Activated CD8-positive, alpha-beta memory T cell treated with anti-CD3 and anti-CD28 coated beads for 24 hours (primary cell): Measurements from ENCODE around the gene GPAT3.
"Not testable (repeated sequence)": the region's sequence is repeated elsewhere in the genome, so short reads cannot be mapped to it uniquely, and the experiment has no call there.

Source experiments
- DNase-seq: peaks from one replicate; pipeline ENCODE4 v3.0.0-alpha.2; 2020

GPAT3 gene

DNA sequence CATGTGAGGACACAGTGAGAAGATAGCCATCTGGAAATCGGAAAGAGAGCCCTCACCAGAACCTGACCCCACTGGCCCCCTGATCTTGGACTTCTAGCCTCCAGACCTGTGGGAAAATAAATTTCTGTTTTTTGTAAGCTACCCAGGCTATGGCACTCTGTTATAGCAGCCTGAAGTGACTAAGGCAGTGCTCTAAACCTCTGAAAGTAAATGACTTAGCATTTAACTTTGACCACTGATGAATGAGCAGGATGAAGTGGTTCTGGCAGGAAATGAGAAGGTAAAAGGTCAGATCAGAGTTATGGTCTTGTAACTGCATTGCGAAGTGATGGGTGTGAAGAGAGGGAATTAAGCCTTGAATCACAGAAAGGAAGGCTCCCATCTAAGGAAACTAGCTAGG lies 17.0 kb downstream of the GPAT3 start:
- no peak for DNase-seq

DNA sequence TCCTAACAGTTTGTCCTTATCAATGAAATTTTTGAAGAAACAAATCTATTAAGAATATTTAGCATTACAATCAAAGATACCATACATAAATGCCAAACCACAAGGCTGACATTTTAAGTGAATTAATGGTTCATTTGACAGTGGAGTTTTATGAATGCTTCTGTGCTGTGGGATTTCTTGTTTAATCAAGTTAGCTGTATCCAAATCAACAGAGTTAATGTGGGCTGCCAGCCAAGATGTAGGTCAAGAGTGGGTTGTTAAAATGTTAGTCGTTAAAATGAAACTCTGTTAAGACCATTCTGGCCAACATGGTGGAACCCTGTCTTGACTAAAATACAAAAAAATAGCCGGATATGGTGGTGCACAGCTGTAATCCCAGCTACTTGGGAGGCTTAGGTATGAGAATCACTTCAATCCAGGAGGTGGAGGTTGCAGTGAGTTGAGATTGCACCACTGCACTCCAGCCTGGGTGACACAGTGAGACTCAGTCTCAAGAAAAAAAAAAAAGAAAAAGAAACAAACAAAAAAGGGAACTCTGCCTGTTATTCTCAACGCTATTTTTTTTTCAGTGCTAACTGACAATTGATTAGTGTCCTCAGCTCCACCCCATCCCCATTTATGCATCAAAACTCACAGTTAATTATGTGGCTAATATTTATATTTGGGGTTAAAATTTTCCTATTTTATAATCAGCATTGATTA lies 20.2 kb downstream of the GPAT3 start:
- no peak for DNase-seq

DNA sequence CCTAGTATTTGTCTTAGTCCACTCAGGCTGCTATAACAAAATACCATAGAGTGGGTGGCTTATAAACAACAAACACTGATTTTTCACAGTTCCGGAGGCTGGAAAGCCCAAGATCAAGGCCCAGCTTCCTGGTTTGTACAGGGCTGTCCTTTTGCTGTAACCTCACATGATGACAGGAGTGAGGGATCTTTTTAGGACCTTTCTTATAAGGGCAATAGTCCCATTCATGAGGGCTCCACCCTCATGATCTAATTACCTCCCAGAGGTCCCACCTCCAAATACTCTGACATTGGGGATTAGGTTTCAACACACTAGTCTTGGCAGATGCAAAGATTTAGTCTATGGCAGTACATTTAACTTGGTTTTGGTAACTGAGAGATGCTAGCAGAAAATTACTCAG lies 20.9 kb downstream of the GPAT3 start:
- no peak for DNase-seq

GRCh38 chr4:83558059-83558653 lies 22.2 kb downstream of the GPAT3 start:
- no peak for DNase-seq

- no peak for DNase-seq
These were observed 22.8 kb downstream of the GPAT3 start for GRCh38 chr4:83558680-83559079.

GRCh38 chr4:83560523-83560922 lies 24.6 kb downstream of the GPAT3 start:
- no peak for DNase-seq

DNA sequence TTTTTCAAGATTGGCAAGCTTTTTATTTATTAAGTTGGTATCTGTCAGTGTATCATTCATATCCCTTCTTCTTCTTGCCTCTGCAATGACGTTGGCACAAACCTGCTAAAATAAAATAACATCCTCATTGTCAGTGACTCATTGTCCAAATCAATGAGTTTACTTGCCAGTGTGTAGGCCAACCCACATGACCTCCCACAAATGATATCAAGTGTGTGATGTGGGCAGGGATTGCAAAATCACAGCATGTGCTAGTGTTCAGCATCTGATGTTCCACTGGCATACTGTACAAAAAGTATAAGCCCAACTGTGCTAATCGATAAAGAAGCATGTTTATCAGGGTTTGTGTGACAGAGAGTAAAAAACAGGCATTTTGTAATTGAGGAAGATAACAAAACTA lies 25.5 kb downstream of the GPAT3 start:
- no peak for DNase-seq

GRCh38 chr4:83563998-83564397 lies 28.1 kb downstream of the GPAT3 start:
- DNase-seq = no peak

DNA sequence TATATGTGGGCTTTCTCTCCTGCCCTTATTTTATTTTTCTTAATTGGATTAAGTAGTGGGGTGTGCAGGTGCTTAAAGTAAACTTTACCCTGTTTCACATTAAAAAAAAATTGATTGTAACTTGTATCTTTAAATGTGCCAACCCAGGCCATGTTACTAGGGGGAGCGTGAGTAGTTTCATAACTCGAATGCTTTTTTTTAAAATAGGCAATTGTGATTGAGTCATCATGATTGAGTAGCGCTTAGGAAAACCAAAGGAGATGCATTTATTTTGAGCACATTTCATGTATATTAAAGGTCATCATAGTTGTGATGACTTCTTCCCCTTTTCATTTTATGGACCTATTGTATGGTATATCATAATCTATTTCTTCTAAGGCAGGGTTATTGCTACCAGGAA lies 32.2 kb downstream of the GPAT3 start:
- DNase-seq = no peak

DNA sequence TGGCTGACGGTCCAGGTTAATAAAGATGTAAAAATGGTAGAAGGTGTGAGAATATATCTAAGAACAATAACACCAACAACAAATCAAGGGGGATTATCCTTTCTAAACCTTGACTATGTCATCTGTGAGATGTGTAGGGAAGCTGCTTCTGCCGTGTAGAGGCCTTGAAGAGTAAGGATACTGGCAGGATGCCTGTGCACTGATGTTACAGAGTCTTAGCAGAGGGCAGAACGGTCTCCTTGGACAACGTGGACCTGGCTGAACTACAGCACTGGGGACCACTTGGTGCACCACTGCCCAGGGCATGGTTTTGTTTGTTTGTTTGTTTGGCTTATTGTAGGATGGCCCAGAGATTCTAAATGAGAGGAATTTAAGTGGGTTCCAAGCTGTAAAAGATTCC lies 33.5 kb downstream of the GPAT3 start:
- DNase-seq = no peak

DNA sequence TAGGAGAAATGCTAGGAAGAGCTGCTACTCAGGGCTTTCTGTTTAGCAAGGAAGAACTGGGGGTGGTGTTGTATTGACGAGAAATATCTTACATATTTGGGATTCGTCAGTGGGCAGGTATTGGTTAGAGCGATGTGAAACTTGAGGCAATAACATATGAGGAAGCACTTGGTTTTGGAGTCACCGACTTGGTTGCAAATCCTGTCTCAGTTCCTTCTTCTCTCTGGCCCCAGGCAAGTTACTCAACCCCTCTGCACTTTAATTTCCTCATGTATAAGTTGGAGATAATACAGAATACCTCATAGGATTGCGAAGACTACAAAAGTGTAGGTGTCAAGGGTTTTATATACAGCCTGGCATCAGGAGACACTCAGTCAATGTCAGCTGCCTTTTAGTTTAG lies 34.1 kb downstream of the GPAT3 start:
- DNase-seq = no peak

DNA sequence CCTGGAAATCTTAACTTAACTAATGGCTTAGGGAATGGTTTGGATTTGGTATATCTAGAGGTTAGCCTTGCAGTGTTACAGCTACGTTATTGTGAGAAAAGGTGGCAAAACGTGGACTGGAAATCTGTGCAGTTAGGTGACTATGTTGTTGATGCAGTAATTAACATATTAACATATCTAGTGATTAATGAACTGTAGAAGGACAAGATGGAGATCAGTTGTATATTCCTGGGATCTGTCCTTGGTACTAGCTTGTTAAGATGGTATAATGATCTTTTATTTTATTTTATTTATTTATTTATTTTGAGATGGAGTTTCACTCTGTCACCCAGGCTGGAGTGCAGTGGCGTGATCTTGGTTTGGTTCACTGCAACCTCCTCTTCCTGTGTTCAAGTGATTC lies 36.9 kb downstream of the GPAT3 start:
- no peak for DNase-seq

GRCh38 chr4:83574247-83574646 lies 38.3 kb downstream of the GPAT3 start:
- DNase-seq = no peak

GRCh38 chr4:83576237-83576636 lies 40.3 kb downstream of the GPAT3 start:
- not testable (repeated sequence) for DNase-seq

DNA sequence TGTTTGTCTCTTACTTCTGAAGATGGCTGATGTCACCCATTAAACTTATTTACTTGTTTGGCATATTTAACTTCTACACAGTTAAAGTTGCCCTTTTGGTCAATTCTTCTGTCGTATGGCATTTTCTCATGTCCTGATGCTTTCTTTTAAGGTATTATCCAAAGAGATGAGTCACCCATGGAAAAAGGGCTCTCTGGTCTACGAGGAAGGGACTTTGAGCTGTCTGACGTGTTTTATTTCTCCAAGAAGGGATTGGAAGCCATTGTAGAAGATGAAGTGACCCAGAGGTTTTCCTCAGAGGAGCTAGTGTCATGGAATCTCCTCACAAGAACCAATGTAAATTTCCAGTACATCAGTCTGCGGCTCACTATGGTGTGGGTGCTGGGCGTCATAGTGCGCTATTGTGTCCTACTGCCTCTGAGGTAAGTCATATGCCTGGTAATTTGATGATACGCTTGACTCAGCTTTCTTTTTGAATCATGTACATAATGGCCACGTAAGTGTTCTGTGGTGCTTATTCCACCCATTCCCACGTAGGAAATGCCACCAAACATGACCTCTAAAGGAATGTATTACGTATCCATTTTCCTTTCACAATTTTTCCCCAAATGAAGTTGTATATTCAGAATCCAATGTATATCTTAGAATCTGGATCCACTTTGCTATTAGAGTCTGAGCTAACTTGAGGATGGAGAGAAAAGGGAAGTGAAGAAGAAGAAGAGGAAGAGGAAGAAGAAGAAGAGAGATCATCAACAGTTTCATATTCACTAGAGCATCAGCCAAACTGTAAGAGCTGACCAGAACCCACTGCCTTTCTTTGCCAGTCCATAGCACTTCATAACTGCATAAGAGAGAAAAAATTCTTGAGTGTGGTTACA lies 45.7 kb downstream of the GPAT3 start:
- no peak for DNase-seq

GRCh38 chr4:83582289-83582785 lies 46.4 kb downstream of the GPAT3 start:
- DNase-seq = no peak

- DNase-seq = no peak
These were observed 50.1 kb downstream of the GPAT3 start for GRCh38 chr4:83585982-83586508.

- no peak for DNase-seq
These were observed 53.4 kb downstream of the GPAT3 start for GRCh38 chr4:83589279-83589678.

DNA sequence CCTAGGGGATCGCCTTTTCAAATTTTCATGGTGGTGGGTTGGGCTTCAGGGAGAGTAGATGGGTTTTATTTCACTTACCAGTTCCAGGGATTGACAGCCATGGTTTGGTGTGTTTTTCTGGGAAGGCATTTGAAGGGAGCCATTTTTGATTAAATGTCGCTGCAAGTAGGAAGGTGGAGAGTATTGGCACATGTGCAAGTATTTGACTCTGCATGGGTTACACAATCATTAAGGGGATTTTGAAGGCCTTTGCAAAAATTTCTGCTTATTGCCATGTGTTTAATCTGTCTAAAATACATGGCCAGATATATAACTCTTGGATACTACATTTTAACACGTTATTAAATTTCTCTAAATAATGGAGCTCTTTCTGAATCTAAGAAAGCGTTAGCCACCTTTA lies 55.1 kb downstream of the GPAT3 start:
- no peak for DNase-seq

DNA sequence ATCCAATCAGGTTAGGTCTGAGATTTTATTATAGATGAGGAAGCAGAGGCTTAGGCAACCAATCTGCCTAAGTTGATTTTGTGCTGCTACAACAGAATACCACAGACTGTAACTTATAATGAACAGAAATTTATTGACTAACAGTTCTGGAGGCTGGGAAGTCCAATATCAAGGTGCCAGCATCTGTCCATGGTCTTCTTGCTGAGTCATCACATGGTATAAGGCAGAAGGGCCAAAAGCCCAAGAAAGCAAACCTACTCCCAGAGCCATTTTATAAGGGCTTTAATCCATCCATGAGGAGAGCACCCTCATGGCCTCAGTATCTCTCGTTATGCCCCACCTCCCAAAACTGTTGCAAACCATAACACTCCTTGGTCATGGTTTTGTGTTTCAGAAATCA lies 55.8 kb downstream of the GPAT3 start:
- DNase-seq = no peak

GRCh38 chr4:83599183-83599582 lies 63.3 kb downstream of the GPAT3 start:
- no peak for DNase-seq

- DNase-seq = no peak
These were observed 67.2 kb downstream of the GPAT3 start for GRCh38 chr4:83603129-83603528.

DNA sequence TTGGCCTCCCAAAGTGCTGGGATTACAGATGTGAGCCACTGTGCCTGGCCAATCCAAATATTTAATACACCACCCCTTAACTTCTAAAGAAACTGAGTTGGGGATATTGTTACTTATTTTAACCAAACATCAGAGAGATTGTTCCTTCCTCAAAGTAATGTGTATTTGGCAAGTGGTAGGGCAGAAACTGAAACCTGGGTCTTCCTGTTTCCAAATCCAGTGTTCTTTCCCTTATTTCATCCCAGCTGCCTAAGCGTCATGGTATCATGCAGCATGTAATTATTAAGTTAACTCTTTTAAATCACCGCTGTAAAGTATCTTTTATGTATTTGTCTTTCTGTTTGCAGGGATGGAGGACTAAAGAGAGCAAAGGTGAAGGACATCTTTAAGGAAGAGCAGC lies 68.4 kb downstream of the GPAT3 start:
- DNase-seq = no peak

DNA sequence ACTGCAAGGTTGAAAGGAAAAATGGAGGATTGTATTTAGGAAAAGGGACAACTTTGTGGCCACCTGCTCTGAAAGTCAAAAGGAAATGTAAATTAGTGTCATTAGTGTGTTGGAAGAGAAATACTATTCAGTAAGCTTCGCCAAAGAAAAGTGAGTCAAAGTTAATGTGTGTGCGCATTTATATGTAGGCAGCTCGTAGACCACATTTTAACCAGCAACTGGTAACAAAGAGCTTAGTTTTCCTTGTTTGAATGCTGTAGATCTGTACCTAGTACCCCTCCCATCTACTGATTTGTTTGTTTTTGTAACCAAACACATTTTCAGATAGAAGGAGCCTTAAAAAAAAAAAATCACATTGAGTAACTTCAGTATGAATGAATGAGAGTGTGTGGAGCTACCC lies 69.3 kb downstream of the GPAT3 start:
- DNase-seq = no peak
